ENCODE measurements around the gene KCNJ5.

The KCNJ5 gene

DNA sequence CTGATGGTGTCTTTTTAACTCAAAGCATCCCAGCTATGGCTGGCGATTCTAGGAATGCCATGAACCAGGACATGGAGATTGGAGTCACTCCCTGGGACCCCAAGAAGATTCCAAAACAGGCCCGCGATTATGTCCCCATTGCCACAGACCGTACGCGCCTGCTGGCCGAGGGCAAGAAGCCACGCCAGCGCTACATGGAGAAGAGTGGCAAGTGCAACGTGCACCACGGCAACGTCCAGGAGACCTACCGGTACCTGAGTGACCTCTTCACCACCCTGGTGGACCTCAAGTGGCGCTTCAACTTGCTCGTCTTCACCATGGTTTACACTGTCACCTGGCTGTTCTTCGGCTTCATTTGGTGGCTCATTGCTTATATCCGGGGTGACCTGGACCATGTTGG lies 20.1 kb downstream of the KCNJ5 start:
- H3K36me3 ChIP-seq (ENCODE audit: insufficient read depth, low read length) = no peaks in the 10 kb centered on the region
- no peak overlapping the region for H3K4me3 ChIP-seq (ENCODE audit: low read depth, low read length, poor library complexity, severe bottlenecking)
- H3K9me2 ChIP-seq (ENCODE audit: low read depth, low read length) = no peaks in the 10 kb centered on the region
- H2AFZ ChIP-seq (ENCODE audit: low read length) = no peak overlapping the region
- no peak overlapping the region for H3K4me2 ChIP-seq (ENCODE audit: low read length)
- no peaks in the 10 kb centered on the region for H3K4me1 ChIP-seq (ENCODE audit: insufficient read depth, low read length, severe bottlenecking)
- H3K9me3 ChIP-seq (ENCODE audit: low read length) = no peaks in the 10 kb centered on the region
- no peaks in the 10 kb centered on the region for H3F3A ChIP-seq (ENCODE audit: insufficient read depth, low read length)
- no peaks in the 10 kb centered on the region for H3K79me2 ChIP-seq (ENCODE audit: insufficient read depth, low read length)
- no peaks in the 10 kb centered on the region for H3K27me3 ChIP-seq (ENCODE audit: insufficient read depth, low read length)
- no peaks in the 10 kb centered on the region for H4K20me1 ChIP-seq (ENCODE audit: insufficient read depth, low read length)
- H3K27ac ChIP-seq (ENCODE audit: low read depth, low read length, poor library complexity, severe bottlenecking) = no peak overlapping the region
- H3K9ac ChIP-seq (ENCODE audit: low read length) = no peak overlapping the region
- TF ChIP-seq, protein P1, sequence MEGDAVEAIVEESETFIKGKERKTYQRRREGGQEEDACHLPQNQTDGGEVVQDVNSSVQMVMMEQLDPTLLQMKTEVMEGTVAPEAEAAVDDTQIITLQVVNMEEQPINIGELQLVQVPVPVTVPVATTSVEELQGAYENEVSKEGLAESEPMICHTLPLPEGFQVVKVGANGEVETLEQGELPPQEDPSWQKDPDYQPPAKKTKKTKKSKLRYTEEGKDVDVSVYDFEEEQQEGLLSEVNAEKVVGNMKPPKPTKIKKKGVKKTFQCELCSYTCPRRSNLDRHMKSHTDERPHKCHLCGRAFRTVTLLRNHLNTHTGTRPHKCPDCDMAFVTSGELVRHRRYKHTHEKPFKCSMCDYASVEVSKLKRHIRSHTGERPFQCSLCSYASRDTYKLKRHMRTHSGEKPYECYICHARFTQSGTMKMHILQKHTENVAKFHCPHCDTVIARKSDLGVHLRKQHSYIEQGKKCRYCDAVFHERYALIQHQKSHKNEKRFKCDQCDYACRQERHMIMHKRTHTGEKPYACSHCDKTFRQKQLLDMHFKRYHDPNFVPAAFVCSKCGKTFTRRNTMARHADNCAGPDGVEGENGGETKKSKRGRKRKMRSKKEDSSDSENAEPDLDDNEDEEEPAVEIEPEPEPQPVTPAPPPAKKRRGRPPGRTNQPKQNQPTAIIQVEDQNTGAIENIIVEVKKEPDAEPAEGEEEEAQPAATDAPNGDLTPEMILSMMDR (IDR thresholded peaks at IDR 0.05; ENCODE audit: low read length) = no peak
- no peak for TF ChIP-seq EZH2 (IDR thresholded peaks at IDR 0.05; ENCODE audit: borderline replicate concordance, low read length)

DNA sequence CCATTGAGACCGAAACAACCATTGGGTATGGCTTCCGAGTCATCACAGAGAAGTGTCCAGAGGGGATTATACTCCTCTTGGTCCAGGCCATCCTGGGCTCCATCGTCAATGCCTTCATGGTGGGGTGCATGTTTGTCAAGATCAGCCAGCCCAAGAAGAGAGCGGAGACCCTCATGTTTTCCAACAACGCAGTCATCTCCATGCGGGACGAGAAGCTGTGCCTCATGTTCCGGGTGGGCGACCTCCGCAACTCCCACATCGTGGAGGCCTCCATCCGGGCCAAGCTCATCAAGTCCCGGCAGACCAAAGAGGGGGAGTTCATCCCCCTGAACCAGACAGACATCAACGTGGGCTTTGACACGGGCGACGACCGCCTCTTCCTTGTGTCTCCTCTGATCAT lies 20.5 kb downstream of the KCNJ5 start:
- TF ChIP-seq, protein P1 (IDR thresholded peaks at IDR 0.05; ENCODE audit: low read length) = no peak
- no peak for TF ChIP-seq EZH2 (IDR thresholded peaks at IDR 0.05; ENCODE audit: borderline replicate concordance, low read length)
- no peaks in the 10 kb centered on the region for H3F3A ChIP-seq (ENCODE audit: insufficient read depth, low read length)
- no peaks in the 10 kb centered on the region for H3K9me3 ChIP-seq (ENCODE audit: low read length)
- H3K9ac ChIP-seq (ENCODE audit: low read length) = no peak overlapping the region
- H3K9me2 ChIP-seq (ENCODE audit: low read depth, low read length) = no peaks in the 10 kb centered on the region
- no peaks in the 10 kb centered on the region for H3K27me3 ChIP-seq (ENCODE audit: insufficient read depth, low read length)
- H4K20me1 ChIP-seq (ENCODE audit: insufficient read depth, low read length) = no peaks in the 10 kb centered on the region
- H2AFZ ChIP-seq (ENCODE audit: low read length) = no peak overlapping the region
- H3K36me3 ChIP-seq (ENCODE audit: insufficient read depth, low read length) = no peaks in the 10 kb centered on the region
- no peak overlapping the region for H3K4me2 ChIP-seq (ENCODE audit: low read length)
- H3K4me1 ChIP-seq (ENCODE audit: insufficient read depth, low read length, severe bottlenecking) = no peaks in the 10 kb centered on the region
- no peak overlapping the region for H3K27ac ChIP-seq (ENCODE audit: low read depth, low read length, poor library complexity, severe bottlenecking)
- H3K79me2 ChIP-seq (ENCODE audit: insufficient read depth, low read length) = no peaks in the 10 kb centered on the region
- H3K4me3 ChIP-seq (ENCODE audit: low read depth, low read length, poor library complexity, severe bottlenecking) = no peak overlapping the region

DNA sequence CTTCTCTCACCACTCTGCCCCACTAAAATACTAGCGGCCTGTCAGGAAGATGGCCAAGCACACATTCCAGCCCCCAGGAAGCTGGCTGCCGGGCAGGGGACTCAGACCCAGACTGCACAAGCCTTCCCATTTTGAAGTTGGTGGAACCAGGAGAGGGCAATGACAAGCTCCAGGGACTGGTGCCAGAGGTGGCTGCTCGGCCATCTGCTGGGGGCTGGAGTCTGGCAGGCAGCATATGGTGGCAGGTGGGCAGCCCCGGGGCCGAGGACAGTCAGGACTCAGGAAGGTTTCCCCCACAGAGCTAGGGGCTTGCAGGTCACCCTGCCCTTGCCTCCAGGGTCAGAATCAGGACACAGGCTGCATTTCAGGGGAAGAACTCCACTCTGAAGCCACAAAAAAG lies 22.6 kb downstream of the KCNJ5 start:
- Histone ChIP-seq H3K9ac (ENCODE audit: low read length) (no peak overlapping the region), H3K27me3 (ENCODE audit: insufficient read depth, low read length) (no peaks in the 10 kb centered on the region), H3K27ac (ENCODE audit: low read depth, low read length, poor library complexity, severe bottlenecking) (no peak overlapping the region), H3K9me2 (ENCODE audit: low read depth, low read length) (no peaks in the 10 kb centered on the region), H4K20me1 (ENCODE audit: insufficient read depth, low read length) (no peaks in the 10 kb centered on the region), H2AFZ (ENCODE audit: low read length) (no peak overlapping the region), H3K36me3 (ENCODE audit: insufficient read depth, low read length) (no peaks in the 10 kb centered on the region), H3K9me3 (ENCODE audit: low read length) (no peaks in the 10 kb centered on the region), H3K4me1 (ENCODE audit: insufficient read depth, low read length, severe bottlenecking) (no peaks in the 10 kb centered on the region), H3K4me3 (ENCODE audit: low read depth, low read length, poor library complexity, severe bottlenecking) (no peak overlapping the region), H3K4me2 (ENCODE audit: low read length) (no peak overlapping the region), H3F3A (ENCODE audit: insufficient read depth, low read length) (no peaks in the 10 kb centered on the region), H3K79me2 (ENCODE audit: insufficient read depth, low read length) (no peaks in the 10 kb centered on the region)
- TF ChIP-seq, protein P1 (IDR thresholded peaks at IDR 0.05; ENCODE audit: low read length) = no peak
- no peak for TF ChIP-seq EZH2 (IDR thresholded peaks at IDR 0.05; ENCODE audit: borderline replicate concordance, low read length)
